ENCODE data around the gene ELAVL1.

GRCh38 chr19:7994114-7994513, 11.3 kb downstream of the ELAVL1 start:
- TF ChIP-seq CTCF (IDR thresholded peaks at IDR 0.05) (no peak), POLR2A (IDR thresholded peaks at IDR 0.05) (no peak)

Measured in adrenal gland (tissue), 5 donors.